HG02973 (cell line): ENCODE results near the gene UBE3C.
A peak's percentile ranks its signal among the peaks of the same experiment; 100 is the strongest.
"Not testable (repeated sequence)": the region's sequence is repeated elsewhere in the genome, so short reads cannot be mapped to it uniquely, and the experiment has no call there.

Experiments used
- ATAC-seq: cut with Tn5 transposase; IDR thresholded peaks from one replicate; pipeline ENCODE4 v1.9.1; 2021; ENCODE audit warnings: moderate library complexity; ENCODE audit not compliant: unreplicated experiment

Gene UBE3C

GRCh38 chr7:157269341-157270059 is 130.8 kb downstream of the UBE3C start:
- no peak for ATAC-seq

- no peak for ATAC-seq
These were observed 131.3 kb downstream of the UBE3C start for GRCh38 chr7:157270060-157270444.

GRCh38 chr7:157271315-157271990 is 132.7 kb downstream of the UBE3C start:
- no peak for ATAC-seq

GRCh38 chr7:157271991-157272324 is 133.2 kb downstream of the UBE3C start:
- no peak for ATAC-seq

- ATAC-seq, result no peak
These were observed 133.9 kb downstream of the UBE3C start for GRCh38 chr7:157272351-157273207.

- peak; percentile 67 for ATAC-seq
These were observed 134.7 kb downstream of the UBE3C start for GRCh38 chr7:157273208-157274093.

- ATAC-seq, result not testable (repeated sequence)
These were observed 135.4 kb downstream of the UBE3C start for GRCh38 chr7:157274094-157274634.

GRCh38 chr7:157274991-157275427 is 136.3 kb downstream of the UBE3C start:
- ATAC-seq, result no peak

- ATAC-seq, result no peak
These were observed 137.4 kb downstream of the UBE3C start for GRCh38 chr7:157276091-157276561.

- ATAC-seq, result no peak
These were observed 138.2 kb downstream of the UBE3C start for GRCh38 chr7:157276731-157277562.

- not testable (repeated sequence) for ATAC-seq
These were observed 138.8 kb downstream of the UBE3C start for GRCh38 chr7:157277568-157277967.

GRCh38 chr7:157278167-157278790 is 139.6 kb downstream of the UBE3C start:
- ATAC-seq, result no peak

- no peak for ATAC-seq
These were observed 140.3 kb downstream of the UBE3C start for GRCh38 chr7:157278791-157279724.

- no peak for ATAC-seq
These were observed 141.1 kb downstream of the UBE3C start for GRCh38 chr7:157279741-157280215.

GRCh38 chr7:157280216-157280841 is 141.6 kb downstream of the UBE3C start:
- no peak for ATAC-seq

GRCh38 chr7:157281221-157281998 is 142.7 kb downstream of the UBE3C start:
- ATAC-seq, result no peak
